GM18520 (cell line): ENCODE data around the gene ADGRG6.

Experiments used
- ATAC-seq: cut with Tn5 transposase; IDR thresholded peaks from one replicate; pipeline ENCODE4 v1.9.1; 2021; ENCODE audit not compliant: unreplicated experiment

Gene ADGRG6

DNA sequence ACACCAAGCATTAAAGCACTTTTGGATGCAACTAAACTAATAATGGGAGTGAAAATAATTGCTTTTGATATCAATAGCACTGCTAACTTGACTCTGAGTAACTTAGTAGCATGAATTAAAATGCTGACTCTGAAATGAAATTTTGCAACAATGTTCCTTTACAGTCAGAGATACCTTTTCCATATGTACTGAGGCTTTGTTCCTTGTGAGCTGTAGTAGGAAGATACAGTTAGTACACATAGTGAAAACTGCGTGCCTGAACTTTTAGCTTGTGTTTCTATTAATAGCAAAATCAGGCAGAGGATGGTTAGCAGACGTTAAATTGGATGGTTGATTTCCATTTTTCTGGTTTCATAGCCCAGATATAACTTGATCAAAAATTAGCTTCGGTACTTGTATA lies 18.6 kb downstream of the ADGRG6 start:
- no peak for ATAC-seq

DNA sequence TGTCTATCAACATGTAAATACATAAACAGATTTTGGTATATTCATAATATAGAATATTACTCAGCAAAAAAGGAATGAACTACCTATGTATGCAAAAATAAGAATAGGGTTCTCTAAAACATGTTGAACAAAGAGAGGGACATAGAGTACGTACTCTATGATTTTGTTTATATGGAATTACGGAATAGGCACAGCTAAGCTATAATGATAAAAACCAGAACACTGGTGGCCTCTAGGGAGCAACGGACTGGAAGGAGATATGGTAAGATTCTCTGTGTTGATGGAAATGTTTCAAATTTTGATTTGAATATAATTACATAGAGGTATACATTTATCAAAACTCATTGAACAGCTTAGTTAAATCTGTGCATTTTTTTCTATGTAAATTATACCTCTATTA lies 19.6 kb downstream of the ADGRG6 start:
- no peak for ATAC-seq

DNA sequence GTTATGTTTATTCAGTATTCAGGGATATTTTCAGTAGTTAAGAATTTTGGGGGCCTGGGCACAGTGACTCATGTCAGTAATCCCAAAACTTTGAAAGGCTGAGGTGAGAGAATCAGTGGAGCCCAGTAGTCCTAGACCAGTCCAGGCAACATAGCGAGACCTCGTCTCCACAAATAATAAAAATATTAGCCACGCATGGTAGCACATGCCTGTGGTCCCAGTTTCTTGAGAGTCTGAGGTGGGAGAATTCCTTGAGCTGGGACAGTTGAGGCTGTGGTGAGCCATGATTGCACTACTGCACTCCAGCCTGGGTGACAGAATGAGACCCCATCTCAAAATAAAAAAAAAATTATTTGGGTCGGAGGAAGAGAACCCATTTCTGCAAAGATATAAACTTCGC lies 20.3 kb downstream of the ADGRG6 start:
- no peak for ATAC-seq

DNA sequence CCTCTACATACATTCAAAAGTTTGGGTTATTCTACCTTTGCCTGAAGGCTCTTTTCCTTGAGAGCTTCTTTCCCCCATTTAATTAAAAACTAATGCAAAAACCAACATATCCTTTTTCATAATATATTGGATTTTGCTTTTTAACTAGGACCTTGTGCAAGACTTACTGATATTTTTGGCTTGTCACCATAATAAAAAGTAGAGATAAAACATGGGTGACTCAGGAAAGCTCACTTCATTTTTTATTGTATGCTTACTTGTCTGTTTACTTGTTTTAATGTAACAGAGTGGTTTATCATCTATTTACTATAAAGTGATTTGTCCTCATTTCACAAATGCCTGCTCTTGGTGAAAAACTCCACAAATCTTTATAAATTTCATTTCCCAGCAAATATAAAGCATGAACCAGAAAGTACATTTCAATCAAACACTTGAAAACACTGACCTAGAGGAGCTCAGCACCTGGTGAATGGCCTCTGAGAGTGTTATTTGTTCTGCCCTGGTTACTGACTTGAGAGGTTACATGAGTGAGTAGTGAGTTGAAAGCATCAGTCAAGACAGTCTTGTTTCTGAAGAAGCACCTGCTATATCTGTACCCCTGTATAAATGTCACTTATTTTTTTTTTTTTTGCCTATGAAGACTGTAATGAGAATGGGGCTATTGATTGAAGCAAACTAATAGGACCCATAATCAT lies 20.8 kb downstream of the ADGRG6 start:
- ATAC-seq = no peak

DNA sequence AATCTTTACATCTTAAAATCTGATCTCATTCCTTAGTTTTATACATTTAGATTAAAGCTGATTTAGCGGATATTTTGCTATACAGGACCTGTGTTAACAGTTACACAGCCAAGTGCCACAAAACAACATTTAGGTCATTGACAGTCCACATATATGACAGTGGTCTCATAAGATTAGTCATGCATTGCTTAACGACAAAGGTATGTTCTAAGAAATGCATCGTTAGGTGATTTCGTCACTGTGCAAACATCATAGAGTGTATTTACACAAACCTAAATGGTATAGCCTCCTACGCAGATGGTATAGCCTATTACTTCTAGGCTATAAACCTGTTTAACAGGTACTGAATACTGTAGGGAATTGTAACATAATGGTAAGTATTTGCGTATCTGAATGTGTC lies 21.6 kb downstream of the ADGRG6 start:
- ATAC-seq = no peak

DNA sequence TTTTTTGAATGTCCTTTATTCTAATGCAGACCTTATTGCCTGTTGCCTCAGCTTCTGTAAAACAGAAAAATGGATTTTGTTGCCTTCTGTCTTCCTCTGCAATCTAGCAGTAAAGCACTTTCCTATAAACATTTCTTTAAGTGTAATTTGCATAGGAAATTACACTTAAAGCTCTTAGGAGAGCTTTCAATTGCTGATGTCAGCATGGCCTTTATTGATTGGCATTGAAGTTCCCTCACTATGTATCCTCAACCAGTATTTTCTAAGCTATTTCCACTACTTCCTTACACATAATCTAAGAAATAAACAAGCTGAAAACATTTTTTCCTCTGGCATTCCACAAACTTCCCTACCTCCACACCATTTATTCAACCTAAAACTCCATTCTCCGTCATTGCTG lies 22.3 kb downstream of the ADGRG6 start:
- no peak for ATAC-seq

DNA sequence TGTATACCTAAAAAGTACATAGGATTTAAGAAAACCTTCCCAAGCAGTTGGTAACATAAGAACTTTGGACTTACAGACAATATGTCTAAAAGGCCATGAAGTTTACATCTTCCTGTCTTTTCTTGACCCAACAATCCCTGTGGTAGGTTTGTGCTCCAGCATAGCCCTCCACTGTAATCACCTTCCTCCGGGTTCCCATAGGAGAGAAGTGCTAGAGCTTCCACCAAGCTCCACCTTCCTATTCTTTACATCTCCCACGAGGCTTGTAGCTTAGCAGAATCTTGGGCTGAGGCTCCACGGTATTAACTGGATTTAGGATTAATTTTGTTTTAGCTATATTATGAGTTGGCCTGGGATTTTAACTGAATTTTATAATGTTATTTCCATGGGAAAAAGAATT lies 23.3 kb downstream of the ADGRG6 start:
- no peak for ATAC-seq

DNA sequence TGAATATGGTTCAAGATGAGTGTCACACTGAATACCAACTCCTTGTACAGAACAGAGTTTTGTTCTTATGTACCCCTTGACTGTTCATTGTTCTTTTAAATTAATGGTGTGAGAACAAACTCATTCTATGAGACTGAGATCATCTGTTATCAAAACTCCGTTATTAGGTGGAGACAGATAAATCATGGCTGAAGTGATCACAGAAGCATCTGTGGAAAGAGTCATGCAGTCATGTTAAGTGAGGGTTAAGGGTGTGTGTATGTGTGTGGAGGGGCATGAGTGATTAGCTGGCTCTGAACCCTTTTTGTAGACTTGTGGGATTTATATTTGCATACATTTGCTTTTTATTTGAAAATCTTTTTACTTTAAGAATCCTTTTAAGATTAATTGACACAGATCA lies 24.7 kb downstream of the ADGRG6 start:
- no peak for ATAC-seq

DNA sequence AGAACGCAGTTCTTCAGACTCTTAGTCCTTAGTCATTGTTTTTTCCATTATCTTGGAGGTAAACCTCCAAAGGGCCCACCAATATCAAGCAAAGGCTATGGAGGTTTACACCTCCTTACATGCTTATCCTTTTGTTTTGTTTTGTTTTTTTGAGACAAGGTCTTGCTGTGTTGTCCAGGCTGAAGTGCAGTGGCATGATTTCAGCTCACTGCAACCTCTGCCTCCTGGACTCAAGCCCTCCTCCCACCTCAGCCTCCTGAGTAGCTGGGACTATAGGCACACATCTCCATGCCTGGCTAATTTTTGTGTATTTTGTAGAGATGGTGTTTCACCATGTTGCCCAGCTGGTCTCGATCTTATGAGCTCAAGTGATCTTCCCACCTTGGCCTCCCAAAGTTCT lies 26.3 kb downstream of the ADGRG6 start:
- no peak for ATAC-seq

DNA sequence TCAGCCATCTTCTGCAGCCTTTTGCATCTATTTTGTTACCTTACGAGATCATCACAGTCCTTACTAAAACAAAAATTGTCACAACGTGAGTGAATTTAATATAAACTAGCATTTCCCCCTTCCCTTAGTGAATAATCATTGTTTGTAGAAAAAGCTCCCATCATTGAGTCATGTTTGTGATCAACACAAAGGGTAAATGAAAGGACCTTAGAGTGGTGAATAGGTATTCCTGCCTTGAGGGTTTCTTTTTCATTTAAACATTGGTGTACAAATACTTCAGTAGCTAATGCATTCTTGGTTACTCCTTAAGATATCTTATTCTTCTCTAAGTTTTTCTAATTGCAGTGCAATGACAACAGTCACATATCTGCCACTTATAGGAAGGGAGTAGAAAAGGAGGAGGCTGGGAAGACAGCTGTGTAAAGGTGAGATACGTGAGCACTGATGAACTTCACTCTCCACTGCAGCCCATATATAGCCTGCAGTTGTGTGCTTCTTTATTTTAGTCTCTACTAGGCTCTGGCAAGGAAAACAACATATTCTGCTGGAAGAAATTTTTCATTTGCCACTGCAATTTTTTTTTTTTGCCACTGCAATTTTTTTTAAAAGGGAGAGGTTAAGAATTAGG lies 27.8 kb downstream of the ADGRG6 start:
- no peak for ATAC-seq

DNA sequence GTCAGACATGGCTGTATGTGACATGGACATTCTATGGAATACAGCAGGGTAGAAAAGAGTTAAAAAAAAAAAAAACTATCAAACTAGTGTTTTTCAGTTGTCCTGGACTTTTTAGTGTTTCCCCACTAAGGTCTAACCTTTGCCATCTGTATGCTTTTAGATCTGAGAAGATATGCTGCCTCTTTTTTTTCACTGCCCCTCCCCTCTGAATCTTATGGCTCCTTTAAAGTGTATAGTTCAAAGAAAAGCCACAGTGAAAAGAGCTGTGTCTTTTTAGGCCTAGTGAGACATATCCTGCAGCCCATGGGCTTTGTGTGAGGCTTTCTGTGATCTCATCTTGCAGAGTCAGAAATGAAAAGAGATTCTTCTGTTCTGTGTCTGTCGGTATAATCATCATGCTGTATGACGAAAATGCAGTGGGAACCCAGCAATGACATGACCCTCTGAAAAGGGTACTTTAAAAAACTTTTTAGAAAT lies 29.3 kb downstream of the ADGRG6 start:
- ATAC-seq = no peak

DNA sequence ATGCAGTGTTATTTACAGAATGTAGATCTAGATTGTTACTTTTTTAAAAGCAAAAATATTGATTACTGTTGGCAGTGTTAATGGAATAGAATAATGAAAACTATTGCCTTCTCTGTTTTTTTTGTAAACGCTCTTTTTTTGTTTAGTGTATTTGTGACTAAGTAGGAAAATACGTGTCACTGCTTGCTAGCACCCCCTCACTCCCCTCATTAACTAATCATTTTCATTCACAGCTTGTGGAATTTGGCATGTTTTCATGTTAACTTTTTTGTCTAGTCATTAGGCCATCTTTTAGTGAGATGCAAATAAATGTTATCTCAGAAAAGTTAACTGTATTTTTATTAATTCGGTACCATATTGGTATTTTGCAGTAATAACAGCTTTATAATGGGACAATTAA lies 29.8 kb downstream of the ADGRG6 start:
- ATAC-seq = no peak

DNA sequence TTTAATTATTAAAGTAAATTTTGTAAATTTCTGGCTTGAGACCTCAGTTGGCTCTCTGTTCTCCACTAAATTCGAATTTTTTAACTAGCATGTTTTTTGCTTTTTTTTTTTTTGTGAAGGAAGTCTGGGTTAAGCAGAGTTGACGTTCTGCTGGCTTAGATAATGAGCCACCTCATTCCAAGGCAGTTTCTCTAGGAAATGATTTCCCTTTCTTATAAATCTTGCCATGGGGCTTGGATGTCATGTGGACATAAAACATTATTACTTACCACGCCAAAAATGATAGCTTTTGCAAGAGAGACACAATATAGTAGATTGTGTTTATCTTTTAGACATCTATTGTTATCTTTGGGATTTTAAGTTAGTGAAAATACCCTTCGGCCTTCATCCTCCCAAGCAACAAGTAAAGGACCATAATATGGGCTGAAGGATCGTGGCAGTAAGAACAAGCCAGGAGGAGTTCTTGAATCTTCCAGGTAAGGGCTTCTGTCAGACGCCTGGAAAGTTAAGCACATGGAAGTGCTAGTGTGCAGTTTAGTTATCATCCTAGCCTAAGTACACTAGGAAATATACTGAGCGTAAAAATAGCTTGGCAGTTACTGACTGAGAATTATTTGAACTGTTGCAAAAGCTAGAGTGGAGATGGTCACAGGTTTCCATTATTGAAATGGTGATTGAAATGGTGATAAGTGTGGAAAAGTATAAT lies 30.7 kb downstream of the ADGRG6 start:
- ATAC-seq = no peak

DNA sequence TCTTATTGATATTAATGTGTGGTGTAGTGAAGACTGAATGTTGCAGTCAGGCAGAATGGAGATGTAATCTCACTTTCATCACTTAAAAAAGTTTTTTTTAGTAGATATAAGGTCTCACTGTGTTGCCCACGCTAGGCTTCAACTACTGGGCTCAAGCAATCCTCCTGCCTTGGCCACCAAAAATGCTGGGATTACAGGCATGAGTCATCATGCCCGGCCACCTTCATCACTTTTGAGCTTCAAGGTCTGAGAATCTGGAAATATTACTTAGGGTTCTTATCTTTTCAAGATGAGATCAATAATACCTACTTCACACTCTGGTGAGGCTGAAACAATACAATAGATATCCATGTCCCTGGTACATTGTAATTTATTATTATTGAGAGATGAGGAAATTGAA lies 31.6 kb downstream of the ADGRG6 start:
- ATAC-seq = no peak

DNA sequence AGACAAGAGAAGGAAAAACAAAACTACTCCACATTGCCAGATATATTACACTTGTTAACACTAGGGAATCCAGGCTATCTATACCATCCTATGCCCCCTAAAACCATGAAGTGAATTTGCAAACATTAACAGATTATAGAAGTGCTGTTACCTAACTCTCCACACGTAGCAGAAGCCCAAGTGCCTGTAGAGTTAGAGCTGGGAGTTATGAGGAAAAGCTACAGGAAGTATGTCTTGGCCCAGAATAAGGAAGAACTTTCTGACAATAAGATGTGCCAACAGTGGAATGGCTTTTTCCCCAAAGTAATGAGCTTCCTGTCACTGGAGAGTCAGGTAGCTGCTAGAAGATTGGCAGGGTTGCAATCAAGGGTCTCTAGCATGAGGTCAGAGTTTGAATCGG lies 32.5 kb downstream of the ADGRG6 start:
- ATAC-seq = no peak

DNA sequence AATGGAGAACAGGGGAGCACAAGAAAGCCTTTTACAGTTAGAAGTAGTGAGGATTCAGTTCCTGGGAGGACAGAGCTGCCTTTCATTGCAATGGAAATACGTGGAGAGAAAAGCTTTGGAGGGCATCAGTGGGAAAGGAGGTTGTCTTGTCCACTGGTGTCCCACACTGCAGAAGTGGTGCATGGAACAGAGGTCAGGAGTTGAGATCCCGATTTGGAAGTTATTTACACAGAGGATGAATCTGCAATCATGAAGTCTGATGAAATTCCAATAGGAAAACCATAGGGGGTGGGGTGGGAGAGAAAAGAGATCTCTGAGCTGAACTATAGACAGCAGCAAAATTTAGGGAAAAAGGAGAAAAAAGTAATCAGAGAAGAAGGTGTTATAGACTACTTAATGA lies 33.6 kb downstream of the ADGRG6 start:
- ATAC-seq = no peak

DNA sequence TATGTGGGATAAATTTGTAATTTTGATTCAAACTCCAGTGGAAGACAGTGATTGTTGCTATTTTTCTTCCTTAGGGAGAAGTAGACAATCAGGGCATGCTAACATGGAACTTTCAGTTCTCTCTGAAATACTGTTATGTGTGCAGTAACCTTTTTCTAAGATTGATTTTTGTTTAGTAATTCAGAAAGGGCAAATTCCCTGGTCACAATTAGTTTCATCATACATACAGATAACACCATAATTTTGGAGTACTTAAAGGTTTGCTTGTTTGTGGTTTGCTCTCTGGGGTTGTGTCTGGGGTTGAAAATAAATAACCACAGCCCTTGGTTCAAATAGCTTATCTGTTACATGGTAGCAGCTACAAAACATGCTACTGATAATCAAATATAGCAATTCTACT lies 34.4 kb downstream of the ADGRG6 start:
- ATAC-seq = no peak

DNA sequence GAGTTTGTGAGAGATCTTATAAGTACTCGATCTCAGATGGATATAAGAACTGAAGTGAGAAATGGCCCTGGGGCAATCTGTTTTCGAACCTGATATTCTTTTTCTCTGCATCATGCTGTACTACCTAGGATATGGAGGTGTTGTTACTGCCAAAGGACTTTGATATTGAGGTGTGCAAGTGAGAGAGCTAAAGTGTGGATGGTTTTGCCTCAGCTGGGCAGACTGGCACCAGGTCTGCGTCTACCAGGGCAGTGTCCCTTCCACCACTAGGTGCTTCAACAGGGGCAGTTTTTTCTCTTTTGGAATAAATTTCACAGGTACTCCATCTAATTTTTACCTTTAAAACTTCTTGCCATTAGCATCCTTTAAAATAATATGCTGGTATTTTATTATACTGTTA lies 35.0 kb downstream of the ADGRG6 start:
- ATAC-seq = no peak

DNA sequence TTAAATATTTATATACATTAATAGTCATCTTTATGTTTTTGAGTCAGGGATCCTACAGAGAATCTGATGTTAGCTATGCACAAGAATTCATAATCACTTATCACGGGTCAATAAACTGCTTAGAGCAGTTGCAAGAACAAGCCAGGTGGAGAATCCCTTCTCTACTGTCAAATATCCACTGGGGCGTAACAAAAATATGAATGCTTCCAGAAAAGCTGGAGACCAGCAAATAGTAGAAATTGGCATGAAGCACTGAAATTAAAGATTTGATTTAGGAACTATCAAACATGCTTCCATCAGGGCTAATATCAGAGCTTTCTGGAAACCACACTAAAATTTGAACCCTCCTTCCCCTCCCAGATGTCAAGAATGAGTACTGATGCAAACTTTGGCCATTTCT lies 37.3 kb downstream of the ADGRG6 start:
- ATAC-seq = no peak

DNA sequence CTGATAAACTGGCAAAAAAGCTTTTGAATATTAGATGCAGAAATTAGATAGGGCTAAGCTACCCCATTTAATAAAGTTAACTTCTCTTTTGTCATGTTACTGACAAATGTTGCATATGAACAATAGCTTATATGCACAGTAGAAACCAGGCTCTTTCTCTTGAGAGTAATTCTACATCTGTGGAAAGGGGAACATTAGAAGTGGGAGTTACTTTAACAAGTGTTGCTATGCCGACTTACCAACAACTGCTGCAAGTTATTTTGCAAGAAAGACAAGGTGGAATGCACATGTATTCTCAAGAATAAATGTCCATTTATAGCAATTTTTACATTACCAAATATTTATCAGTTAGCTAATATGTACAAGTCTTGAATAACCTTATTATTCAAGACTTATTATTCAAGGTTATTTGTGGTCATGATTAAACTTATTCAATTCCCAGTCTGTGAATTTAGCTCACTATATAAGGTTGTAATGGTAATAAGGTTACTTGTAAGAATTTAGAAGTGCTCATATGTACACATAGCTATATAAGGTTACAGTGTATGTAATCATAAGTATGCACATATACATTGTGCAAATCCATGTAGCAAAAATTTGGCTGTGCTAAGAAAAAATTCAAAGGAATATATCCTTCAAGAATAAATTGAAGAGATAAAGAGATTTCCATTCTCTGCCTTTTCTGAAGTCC lies 38.3 kb downstream of the ADGRG6 start:
- no peak for ATAC-seq

DNA sequence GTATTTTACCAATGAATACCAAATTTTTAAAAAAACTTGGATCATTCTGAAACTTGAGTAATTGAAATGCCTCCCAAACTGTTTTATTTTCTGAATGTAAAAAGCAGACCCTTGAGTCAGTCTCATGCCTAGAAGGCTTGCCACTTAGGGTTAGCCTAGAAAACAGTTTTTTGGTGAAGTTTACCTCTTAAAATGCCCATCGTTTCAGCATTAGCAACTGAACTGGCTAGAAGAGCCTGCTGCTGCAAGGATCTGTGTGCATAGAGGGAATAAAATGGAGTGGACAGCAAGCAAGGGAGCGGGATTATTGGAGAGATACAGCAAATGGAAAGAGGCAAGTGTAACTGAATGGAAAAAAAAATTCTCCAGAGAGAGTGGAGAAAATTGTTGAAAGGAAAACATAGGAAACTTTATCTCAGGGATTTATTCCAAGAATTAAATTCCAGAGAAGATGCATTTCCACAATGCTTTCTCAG lies 40.1 kb downstream of the ADGRG6 start:
- ATAC-seq = no peak

DNA sequence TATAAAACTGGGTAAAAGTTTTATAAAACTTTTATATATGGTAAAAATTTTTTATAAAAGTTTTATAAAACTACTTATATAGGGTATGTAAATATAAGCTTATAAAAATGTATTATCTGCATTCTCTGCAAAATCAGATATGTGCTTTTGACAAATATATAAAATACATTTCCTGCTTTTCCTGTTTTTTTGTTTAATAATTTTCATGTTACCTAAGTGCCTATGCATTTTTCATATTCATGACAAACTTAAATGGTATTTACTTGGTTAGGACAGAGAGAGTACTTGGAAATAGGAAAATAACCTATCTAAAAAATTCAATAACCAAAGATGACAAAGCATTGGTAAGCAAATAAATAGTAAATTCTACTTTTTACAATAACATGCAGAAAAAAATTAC lies 41.2 kb downstream of the ADGRG6 start:
- ATAC-seq = no peak
